ENCODE measurements around the gene IGLON5.

IGLON5 gene

DNA sequence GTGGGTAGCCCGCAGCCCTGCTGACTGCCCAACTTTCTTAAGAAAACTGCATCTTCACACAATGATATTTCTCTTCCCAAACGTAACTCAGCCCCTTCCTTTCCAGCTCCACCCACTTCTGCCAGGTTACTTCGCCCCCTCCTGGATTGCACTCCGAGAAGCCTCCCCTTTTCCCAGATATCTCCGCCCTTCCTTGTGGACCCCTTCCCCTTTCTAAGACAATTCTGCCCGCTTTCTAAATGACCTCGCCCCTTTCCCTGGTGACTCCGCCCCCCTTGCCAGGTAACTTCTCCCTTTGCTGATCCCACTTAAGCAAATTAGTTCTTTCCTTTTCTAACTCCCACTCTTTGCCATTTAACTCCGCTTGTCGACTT, 27.9 kb downstream of the IGLON5 start:
- no peak for FAIRE-seq
- DNase-seq (ENCODE audit: insufficient read length, low spot score) = no peak
- TF ChIP-seq, protein P1, sequence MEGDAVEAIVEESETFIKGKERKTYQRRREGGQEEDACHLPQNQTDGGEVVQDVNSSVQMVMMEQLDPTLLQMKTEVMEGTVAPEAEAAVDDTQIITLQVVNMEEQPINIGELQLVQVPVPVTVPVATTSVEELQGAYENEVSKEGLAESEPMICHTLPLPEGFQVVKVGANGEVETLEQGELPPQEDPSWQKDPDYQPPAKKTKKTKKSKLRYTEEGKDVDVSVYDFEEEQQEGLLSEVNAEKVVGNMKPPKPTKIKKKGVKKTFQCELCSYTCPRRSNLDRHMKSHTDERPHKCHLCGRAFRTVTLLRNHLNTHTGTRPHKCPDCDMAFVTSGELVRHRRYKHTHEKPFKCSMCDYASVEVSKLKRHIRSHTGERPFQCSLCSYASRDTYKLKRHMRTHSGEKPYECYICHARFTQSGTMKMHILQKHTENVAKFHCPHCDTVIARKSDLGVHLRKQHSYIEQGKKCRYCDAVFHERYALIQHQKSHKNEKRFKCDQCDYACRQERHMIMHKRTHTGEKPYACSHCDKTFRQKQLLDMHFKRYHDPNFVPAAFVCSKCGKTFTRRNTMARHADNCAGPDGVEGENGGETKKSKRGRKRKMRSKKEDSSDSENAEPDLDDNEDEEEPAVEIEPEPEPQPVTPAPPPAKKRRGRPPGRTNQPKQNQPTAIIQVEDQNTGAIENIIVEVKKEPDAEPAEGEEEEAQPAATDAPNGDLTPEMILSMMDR (IDR thresholded peaks at IDR 0.05; ENCODE audit: insufficient read depth, missing control alignments) = no peak

DNA sequence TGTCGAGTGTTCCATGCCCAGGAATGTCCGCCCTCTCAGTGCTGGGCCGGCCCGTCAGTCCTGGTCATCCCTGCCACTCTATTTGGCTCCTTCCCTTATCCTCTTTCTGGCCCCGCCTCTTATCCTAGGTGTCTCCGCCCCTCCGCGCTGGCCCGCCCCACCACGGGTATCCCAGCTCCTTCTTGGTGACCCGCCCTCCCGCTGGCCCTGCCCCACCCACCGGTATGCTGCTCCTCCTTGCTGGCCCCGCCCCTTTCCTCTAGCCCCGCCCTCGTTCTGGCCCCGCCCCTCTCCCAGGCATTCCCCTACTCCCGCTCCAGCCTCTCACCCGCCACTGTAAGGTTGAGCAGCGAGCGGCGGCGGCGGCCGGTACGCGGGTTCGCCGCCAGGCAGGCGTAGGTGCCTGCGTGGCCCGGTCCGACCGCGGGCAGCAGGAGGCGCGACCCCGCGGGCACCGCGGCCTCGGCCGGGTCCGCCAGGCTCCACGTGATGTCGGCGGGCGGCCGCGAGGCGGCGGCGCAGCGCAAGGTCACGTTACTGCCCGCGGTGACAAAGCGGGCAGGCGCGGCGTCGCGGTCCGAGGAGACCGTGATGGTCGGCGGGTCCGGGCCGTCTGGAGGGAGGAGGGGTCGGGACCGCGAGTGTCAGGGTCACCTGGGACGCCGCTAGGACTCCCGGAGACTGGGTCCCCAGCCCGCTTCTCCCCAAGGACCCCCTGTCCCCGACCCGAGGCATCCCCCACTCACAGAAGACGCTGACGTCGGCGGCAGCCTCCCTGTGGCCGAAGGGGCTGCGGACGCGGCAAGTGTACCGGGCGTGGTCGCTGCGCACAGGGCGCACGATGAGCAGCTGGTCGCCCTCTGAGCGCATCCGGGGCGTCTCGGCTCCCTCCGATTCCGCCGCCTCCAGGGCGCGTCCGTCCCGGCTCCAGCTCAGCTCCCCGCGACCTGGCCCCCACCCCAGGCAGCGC, 28.5 kb downstream of the IGLON5 start:
- DNase-seq (ENCODE audit: insufficient read length, low spot score) (peak; percentile 90), FAIRE-seq (no peak)
- TF ChIP-seq, protein P1 (IDR thresholded peaks at IDR 0.05; ENCODE audit: insufficient read depth, missing control alignments) = peak; percentile 20

DNA sequence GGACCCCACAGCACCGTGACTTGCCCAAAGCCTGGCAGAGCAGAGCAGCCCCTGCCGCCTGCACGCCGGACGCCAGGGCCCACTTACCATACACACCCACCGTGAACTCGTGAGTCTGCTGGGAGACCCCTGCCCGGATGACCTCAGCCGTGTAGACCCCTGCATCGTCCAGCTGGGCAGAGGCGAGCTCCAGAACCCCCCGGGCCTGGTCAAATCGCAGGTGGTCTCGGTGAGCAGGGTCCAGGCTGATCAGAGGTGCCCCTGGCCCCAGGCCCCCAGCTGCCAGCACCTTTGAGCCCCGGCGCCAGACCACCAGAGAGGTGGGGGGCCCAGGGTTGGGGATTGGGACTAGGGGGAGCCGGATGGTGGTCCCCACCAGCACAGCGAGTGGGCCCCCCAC, 29.6 kb downstream of the IGLON5 start:
- FAIRE-seq (no peak), DNase-seq (ENCODE audit: insufficient read length, low spot score) (no peak)
- TF ChIP-seq, protein P1 (IDR thresholded peaks at IDR 0.05; ENCODE audit: insufficient read depth, missing control alignments) = no peak

DNA sequence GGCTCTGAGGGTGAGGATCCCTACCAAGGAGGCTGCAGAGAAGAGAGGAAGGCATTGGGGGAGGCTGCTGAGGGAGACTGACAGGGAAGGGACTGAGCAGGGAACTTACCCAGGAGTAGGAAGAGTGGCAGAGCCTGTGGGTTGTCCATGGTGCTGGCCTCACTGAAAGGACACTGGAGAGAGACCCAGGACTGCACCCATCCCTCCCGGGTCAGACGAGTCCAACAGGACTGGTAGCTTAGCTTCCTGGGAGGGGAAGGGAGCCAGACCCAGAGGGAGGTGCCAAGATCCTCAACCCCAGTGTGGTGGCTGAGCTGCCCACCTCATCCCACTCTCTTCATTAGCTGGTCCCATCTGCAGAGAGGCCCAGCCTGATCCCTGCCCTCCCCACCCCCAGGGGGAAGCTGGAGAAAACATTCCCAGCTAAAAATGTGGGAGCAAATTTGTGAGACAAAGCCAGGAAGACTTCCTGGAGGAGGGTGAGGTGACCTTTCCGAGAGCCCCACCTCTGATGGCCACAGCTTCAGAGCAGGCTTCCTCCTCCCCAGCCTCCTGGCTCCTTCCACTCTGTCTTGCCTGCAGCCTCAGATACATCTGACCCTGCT, 30.6 kb downstream of the IGLON5 start, which contains the start of gene VSIG10L:
Gene VSIG10L (minus strand): TSS at position 164 of the 605 bp plus-strand sequence. CDS start 15 bp downstream, at position 149.
- DNase-seq (ENCODE audit: insufficient read length, low spot score) (no peak), FAIRE-seq (no peak)
- TF ChIP-seq, protein P1 (IDR thresholded peaks at IDR 0.05; ENCODE audit: insufficient read depth, missing control alignments) = no peak

DNA sequence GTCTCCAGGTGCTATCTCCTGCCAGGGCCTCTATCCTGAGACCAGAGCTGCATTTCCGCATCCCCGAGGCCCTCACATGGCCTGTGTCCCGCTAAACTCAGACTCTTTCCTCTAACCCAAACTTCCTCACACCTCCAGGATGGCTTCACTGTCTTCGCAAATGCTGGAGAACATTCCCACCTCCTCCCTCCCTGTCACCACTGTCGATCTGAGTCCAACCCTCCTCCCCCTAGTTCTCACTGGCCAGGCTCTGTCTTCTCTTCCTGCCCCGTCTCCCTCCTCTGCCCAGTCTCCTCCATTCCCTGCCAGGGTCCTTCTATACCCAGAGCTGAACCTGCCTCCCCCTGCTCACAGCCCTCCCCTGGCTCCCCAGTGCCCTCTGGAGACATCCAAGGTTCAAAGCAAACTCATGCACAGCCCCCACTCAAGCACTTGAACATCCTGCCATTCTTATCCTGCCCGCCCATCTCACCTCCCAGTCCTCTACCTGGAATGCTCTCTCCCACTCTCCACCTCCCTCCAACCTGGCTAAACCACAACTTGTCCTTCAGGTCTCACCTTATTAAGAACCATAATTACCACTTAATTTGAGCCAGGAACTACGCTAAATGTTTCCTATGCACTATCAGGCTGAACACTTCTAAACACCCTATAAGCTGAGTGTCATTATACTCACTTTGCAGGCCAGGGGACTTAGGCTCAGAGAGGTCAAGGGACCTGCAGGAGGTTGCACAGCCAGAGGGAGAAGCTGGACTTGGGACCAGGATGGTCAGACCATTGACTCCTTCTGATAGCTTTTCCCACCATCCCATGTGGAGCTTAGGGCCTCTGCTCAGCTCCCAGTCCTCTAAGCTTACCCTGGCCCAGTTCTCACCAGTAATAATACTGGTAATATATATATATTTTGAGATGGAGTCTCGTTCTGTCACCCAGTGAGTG, 31.5 kb downstream of the IGLON5 start:
- FAIRE-seq (no peak), DNase-seq (ENCODE audit: insufficient read length, low spot score) (no peak)
- TF ChIP-seq, protein P1 (IDR thresholded peaks at IDR 0.05; ENCODE audit: insufficient read depth, missing control alignments) = no peak

DNA sequence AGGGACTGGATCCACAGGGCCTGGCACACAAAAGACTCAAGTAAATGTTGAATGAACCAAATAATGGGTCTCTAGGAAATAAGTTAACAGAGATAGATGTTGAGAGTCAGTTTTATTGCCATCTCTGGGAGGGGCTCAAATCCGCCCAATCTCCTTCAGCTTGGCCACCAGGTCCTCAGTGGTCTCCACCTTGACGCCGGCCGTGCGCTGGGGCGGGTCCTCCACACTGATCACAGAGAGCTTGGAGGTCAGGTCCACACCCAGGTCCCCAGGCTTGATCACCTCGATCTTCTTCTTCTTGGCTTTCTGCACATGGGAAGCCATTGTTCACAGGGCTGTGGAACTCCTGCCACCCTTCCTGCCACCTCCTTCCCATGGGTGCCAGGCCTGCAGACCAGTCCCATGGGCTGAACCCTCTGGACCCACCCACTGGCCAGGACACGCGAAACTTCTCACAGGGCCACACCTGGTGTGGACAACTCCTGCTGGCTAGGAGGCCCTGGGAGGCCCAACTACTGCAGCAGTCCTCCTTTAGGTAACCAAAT, 33.7 kb downstream of the IGLON5 start:
- no peak for FAIRE-seq
- TF ChIP-seq, protein P1 (IDR thresholded peaks at IDR 0.05; ENCODE audit: insufficient read depth, missing control alignments) = no peak

More for the DNA sequence above, 33.7 kb downstream of the IGLON5 start:
- DNase-seq (ENCODE audit: insufficient read length, low spot score) = no peak
